ENCODE data around the gene ANAPC7.
"Not testable (repeated sequence)": the region's sequence is repeated elsewhere in the genome, so short reads cannot be mapped to it uniquely, and the experiment has no call there.

The ANAPC7 gene

GRCh38 chr12:110348431-110349059, 55.0 kb downstream of the ANAPC7 start:
- DNase-seq (ENCODE audit: low read depth), result no peak

DNA sequence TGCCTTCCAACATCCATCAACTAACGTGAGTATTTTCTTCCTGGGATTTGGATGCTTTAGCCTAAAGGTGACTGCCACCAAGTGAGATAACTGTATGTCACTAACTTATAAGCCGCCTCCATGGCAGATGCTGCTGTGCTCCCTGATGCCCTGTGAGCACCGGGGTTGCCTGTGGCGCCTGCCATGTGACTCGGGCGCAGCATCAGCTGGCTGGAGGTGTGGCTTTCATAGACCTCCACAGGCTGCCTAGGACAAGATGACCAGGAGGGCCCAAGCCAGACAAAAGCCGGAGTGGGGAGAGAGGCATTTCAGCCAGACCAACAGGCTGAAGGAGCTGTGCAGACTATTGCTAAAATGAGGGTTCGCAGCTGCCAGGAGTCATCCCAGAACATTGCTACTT, 55.7 kb downstream of the ANAPC7 start:
- DNase-seq (ENCODE audit: low read depth), result no peak

DNA sequence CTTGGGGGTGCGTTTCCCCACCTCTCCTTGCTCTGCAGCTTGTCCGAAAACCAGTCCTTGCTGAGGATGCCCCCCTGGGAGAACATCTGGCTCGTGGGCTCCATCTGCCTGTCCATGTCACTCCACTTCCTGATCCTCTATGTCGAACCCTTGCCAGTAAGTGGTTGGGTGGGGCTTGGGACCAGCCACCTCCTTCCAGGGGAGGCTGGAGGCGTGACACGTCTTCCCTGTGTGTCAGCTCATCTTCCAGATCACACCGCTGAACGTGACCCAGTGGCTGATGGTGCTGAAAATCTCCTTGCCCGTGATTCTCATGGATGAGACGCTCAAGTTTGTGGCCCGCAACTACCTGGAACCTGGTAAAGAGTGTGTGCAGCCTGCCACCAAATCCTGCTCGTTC, 57.5 kb downstream of the ANAPC7 start:
- no peak for DNase-seq (ENCODE audit: low read depth)

- DNase-seq (ENCODE audit: low read depth), result no peak
Measured at GRCh38 chr12:110345176-110345661, 58.3 kb downstream of the ANAPC7 start.

GRCh38 chr12:110344657-110345056, 58.9 kb downstream of the ANAPC7 start:
- no peak for DNase-seq (ENCODE audit: low read depth)

DNA sequence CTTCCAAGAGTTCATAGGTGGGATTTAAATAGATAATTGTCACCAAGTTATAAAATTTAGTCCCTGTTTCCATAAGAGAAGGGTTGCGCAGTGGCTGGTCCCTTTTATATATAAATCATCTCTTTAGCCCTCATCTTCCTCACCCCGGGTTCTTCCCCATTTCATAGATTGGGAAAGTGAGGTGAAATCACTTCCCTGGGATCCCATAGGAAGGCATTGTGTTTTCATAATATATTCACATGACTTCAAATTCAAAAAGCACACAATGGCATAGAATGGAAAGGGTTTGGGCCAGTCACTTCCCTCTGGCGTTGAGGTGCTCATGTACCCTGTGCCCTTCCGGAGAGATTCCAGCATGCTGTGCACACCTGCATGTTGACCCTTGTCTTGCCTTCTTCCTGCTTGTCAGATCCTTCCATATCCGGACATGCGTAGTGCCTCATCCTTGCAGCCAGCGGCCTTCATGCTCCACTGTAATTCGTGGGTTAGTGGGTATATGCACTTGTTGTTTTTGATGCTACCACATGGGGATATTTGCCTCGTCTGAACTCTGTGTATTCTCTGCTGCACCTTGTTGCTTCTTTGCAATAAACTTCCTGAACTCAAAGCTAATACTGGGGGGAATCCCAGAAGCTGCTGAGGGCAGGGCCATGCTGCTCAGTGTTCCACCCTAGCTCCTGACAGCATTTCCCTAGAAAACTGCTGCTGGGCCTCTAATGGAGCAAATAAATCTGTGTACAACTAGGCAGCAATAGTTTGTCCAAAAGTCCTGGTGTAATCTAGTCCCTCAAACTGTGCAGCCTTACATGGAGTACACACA, 59.6 kb downstream of the ANAPC7 start:
- no peak for DNase-seq (ENCODE audit: low read depth)

DNA sequence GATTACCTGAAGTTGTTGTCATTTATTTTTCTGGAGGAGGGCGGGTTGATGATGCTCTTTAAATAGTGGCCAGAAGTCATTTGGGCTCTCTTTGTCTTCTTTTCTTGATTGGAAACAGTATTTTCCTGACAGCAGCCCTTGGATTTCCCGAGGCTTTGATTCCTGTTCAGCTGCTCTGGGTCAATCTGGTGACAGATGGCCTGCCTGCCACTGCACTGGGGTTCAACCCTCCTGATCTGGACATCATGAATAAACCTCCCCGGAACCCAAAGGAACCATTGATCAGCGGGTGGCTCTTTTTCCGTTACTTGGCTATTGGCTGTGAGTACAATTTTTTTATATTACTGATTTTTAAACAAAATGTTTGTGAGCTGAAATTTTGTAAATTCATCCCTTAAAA, 60.4 kb downstream of the ANAPC7 start:
- DNase-seq (ENCODE audit: low read depth), result no peak

GRCh38 chr12:110342157-110342556, 61.4 kb downstream of the ANAPC7 start:
- DNase-seq (ENCODE audit: low read depth), result no peak

DNA sequence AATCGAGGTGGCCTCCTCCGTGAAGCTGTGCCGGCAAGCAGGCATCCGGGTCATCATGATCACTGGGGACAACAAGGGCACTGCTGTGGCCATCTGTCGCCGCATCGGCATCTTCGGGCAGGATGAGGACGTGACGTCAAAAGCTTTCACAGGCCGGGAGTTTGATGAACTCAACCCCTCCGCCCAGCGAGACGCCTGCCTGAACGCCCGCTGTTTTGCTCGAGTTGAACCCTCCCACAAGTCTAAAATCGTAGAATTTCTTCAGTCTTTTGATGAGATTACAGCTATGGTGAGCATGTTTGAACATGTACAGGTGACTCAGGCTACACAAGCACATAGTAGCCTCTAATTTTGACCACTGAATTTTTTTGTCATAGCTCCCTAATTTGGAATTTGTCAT, 62.8 kb downstream of the ANAPC7 start:
- no peak for DNase-seq (ENCODE audit: low read depth)

DNA sequence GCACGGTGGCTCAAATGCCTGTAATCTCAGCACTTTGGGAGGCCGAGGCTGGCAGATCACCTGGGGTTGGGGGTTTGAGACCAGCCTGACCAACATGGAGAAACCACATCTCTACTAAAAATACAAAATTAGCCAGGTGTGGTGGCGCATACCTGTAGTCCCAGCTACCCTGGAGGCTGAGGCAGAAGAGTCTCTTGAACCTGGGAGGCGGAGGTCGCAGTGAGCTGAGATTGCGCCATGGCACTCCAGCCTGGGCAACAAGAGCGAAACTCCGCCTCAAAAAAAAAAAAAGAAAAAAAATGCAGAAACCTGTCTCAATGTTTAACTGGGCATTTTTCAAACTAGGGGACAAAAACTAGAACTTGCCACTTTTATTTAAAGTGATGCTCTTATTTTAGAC, 63.2 kb downstream of the ANAPC7 start:
- DNase-seq (ENCODE audit: low read depth), result not testable (repeated sequence)

DNA sequence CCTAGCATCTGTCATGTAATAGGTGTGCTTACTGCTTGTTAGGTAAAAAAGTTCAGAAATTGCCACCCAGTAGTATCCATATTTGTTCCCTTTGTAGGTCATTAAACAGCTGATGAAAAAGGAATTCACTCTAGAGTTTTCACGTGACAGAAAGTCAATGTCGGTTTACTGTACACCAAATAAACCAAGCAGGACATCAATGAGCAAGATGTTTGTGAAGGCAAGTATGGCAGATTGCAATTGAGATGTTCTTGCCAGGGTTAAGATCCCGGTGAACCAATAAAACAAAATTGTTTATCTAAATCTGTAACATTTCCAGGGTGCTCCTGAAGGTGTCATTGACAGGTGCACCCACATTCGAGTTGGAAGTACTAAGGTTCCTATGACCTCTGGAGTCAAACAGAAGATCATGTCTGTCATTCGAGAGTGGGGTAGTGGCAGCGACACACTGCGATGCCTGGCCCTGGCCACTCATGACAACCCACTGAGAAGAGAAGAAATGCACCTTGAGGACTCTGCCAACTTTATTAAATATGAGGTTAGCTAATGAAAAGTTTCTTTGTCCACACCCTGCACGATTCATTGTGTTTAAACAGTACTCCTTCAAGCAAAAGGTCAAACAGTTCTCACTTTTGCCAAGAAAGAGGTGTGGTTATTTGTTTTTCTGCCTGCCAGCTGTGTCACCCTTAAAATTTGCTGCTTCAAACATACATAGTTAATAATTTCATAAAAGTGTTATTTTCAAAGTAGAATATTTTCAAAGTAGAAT, 64.1 kb downstream of the ANAPC7 start:
- no peak for DNase-seq (ENCODE audit: low read depth)

GRCh38 chr12:110338754-110339153, 64.8 kb downstream of the ANAPC7 start:
- no peak for DNase-seq (ENCODE audit: low read depth)

DNA sequence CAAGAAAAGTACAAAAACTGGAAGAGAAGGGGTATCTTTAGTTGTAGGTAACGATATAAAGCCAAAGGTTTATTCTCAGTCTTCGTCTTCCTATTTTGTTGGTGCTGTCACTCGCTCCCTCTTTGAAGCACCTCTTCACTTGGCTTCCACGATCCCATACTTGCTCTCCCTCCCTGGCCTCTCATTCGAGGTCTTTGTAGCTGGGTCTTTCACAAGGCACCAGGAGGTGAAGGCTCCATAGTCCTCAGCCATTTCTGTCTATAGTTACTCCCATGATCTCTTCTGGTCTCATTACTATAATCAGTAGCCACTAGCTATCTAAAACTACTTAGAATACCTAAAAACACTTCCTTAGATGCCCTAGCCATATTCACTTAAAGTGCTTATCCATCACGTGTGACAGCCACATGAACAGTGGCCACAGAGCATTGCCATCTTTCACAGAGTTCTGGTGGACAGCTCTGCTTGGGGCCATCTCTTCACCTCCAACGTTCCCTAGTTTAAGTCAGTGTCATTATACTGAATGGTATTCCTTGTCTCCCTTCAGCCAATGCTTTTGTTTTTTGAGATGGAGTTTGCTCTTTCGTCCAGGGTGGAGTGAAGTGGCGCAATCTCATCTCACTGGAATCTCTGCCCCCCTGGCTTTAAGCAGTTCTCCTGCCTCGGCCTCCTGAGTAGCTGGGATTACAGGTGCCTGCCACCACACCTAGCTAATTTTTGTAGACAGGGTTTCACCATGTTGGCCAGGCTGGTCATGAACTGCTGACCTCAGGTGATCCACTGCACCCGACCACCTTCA, 65.4 kb downstream of the ANAPC7 start:
- DNase-seq (ENCODE audit: low read depth), result no peak

- no peak for DNase-seq (ENCODE audit: low read depth)
Measured at GRCh38 chr12:110335481-110336045, 67.9 kb downstream of the ANAPC7 start.

DNA sequence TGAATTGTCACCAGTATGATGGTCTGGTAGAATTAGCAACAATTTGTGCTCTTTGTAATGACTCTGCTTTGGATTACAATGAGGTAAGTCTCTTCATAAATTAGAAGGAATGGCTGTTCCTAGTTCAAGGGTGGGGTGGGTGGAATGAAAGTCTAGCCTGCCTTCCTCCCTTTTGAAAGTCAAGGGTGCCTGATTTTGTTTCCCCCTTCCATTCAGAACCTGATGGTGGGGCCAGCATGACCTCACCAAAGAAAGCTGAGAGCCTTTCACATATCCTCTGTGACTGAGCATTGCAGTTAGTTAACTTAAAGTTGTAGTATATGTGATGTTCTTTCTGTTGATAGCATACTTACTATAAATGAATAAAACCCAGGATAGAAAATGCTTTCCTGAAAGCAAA, 70.3 kb downstream of the ANAPC7 start:
- no peak for DNase-seq (ENCODE audit: low read depth)

DNA sequence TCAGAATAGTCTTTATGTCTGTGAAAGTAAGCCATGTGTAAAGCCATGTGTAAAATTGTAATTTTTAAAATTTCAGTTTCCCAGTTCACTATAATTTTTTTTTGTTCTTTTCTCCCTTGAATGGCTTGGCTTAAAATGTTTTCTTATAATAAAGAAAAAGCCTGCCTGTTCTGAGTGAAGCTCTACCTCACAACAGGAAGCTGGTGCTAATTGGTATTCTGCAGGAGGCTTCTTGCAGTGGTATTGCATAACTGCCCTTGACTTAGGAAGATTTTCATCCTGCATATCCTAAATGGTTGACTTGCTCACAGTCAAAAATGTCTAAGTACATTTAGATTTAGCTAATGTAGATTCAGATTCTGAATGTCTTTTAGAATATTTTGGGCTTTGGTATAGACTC, 73.0 kb downstream of the ANAPC7 start:
- no peak for DNase-seq (ENCODE audit: low read depth)

DNA sequence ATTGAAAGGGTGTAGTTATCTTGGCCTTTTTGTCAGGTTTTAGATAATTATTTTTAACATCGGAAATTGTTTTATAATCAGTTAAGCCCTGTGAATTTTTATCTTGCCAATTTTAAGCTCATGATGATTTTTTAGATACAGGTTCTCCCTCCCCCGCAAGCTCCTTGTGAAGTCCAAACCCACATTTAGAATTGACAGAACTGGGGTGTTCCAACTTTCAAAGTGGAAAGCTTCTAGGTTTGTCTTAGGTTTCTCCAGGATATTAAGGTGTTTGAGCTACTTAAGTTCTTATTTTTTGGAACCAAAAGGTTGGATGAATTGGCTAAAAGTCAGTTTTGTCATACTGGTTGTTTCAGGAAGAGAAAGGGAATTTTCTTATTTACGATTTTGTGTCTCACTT, 73.4 kb downstream of the ANAPC7 start:
- DNase-seq (ENCODE audit: low read depth), result no peak

DNA sequence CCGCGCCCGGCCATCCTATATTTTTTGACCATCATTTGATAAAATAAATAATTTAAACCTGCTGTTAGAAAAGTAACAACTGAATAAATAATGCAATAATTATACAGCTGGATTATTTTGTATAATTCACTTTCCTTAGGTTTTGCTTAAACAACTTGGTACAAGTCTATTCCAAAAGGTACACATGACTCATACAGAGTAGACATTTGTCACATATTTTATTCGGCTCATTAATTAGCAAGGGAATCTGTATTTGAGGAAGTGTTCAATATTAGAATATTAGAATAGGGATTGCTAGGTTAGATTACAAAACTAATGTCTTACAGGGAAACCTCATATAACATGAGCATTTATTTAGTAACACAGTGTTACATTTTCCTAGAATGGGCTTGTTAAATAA, 73.8 kb downstream of the ANAPC7 start:
- no peak for DNase-seq (ENCODE audit: low read depth)

All from CMK (cell line).